Colonic mucosa (tissue), 4 donors: ENCODE data around the gene RBMS2. TPM values are rescaled to one million over a fixed set of nuclear protein-coding genes. Genes with fewer than 3 reads are reported as not detected.
A peak's percentile ranks its signal among the peaks of the same experiment; 100 is the strongest.

Experiments
- DNase-seq: peaks from one replicate; pipeline ENCODE4 v3.0.0-alpha.2; 2020
- H3K27ac ChIP-seq: fragments of 200-600 bp; one replicate; pipeline ENCODE4 v1.8.0; 2021
- H3K27me3 ChIP-seq: fragments of 200-600 bp; one replicate; pipeline ENCODE4 v1.8.0; 2021
- H3K36me3 ChIP-seq: fragments of 200-600 bp; one replicate; pipeline ENCODE4 v1.8.0; 2021
- H3K4me1 ChIP-seq: fragments of 200-600 bp; one replicate; pipeline ENCODE4 v1.8.0; 2021; ENCODE audit warnings: mild to moderate bottlenecking
- H3K4me3 ChIP-seq: fragments of 200-600 bp; one replicate; pipeline ENCODE4 v1.8.0; 2021
- H3K9ac ChIP-seq, 2 donors: one replicate each; pipeline ENCODE4 v1.7.0; 2013; ENCODE audit warnings: control low read depth in 2 of 2, low read depth in 2 of 2, low read length in 2 of 2
- H3K9me3 ChIP-seq: fragments of 200-600 bp; one replicate; pipeline ENCODE4 v1.8.0; 2021
- intact Hi-C: fragments of 100-400 bp; cut with DNase I; formaldehyde crosslinking; loops from one replicate; pipeline ENCODE4 v1.14.1; 2022
- total RNA-seq, 2 donors: library from RNA; stranded (reverse); fragmentation: NEBNext Ultra II Directional in 1 of 2; extraction: Animal tissue kit (Norgen Biotek cat#: 25700) in 1 of 2; gene quantifications; one replicate each; pipeline ENCODE4 v1.2.1, GENCODE V29; 2021
- TF ChIP-seq, protein P1 (sequence below): fragments of 200-600 bp; IDR thresholded peaks from one replicate; pipeline ENCODE4 v1.8.0; 2022; ENCODE audit warnings: antibody characterized with exemption, mild to moderate bottlenecking
- donor health status: healthy.
- donor health status: DM: no; HTN: no; CAD: no.
- donor health status: DM: no; HTN: no; CAD: no.

The RBMS2 gene, protein sequence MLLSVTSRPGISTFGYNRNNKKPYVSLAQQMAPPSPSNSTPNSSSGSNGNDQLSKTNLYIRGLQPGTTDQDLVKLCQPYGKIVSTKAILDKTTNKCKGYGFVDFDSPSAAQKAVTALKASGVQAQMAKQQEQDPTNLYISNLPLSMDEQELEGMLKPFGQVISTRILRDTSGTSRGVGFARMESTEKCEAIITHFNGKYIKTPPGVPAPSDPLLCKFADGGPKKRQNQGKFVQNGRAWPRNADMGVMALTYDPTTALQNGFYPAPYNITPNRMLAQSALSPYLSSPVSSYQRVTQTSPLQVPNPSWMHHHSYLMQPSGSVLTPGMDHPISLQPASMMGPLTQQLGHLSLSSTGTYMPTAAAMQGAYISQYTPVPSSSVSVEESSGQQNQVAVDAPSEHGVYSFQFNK
- 10 to 100 TPM; 16.8 to 42.7 TPM for total RNA-seq

DNA sequence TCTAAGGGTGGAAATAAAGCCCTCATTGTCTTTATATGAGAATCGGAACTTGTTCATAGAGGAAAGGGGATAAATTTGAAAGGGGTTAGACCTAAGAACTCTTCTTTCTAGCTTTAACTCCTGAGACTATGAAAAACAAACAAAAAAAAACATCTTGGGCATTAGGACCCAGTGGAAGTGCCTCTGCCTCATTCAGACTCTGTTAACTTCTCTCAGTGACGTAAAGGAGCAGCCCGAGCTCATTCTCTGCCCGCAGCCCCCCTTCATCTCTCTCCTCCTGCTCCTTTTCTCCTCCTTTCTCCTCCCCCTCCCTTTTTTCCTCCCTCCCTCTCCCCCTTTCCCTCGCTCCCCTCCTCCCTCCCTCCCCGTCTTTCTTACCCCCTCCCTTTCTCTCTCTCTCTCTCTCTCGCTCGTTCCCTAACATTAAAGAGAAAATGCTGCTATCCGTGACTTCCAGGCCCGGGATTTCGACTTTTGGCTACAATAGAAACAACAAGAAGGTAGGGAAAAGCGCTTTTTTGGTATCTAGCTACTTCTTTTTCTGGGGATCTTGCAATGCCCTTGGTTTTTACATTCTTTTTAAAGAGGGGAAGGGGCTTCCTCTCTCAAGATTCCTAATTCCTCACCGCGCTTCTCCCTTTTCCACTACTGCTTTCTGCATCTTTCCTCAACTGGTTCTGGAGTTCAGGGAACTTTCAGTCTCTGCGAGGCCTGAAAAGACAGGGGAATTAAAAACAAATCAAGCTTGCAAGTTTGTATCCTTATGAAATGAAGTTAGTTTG lies at the start of gene RBMS2:
TSS of gene RBMS2 (plus strand) at position 231 of the 782 bp plus-strand sequence. CDS start at position 435, 204 bp downstream.
- no peaks in the 10 kb centered on the region for H3K36me3 ChIP-seq
- intact Hi-C loops = no loop called here
- H3K4me3 ChIP-seq = peak within 1 kb of the TSS; percentile 43
- no peaks in the 10 kb centered on the region for H3K27me3 ChIP-seq
- H3K9ac ChIP-seq = peak within 1 kb of the TSS; percentile 44 to 76
- peak; percentile 77 for DNase-seq
- no peaks in the 10 kb centered on the region for H3K4me1 ChIP-seq
- H3K27ac ChIP-seq = peak within 1 kb of the TSS; percentile 77
- H3K9me3 ChIP-seq = no peaks in the 10 kb centered on the region
- TF ChIP-seq, protein P1, sequence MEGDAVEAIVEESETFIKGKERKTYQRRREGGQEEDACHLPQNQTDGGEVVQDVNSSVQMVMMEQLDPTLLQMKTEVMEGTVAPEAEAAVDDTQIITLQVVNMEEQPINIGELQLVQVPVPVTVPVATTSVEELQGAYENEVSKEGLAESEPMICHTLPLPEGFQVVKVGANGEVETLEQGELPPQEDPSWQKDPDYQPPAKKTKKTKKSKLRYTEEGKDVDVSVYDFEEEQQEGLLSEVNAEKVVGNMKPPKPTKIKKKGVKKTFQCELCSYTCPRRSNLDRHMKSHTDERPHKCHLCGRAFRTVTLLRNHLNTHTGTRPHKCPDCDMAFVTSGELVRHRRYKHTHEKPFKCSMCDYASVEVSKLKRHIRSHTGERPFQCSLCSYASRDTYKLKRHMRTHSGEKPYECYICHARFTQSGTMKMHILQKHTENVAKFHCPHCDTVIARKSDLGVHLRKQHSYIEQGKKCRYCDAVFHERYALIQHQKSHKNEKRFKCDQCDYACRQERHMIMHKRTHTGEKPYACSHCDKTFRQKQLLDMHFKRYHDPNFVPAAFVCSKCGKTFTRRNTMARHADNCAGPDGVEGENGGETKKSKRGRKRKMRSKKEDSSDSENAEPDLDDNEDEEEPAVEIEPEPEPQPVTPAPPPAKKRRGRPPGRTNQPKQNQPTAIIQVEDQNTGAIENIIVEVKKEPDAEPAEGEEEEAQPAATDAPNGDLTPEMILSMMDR = no peak

DNA sequence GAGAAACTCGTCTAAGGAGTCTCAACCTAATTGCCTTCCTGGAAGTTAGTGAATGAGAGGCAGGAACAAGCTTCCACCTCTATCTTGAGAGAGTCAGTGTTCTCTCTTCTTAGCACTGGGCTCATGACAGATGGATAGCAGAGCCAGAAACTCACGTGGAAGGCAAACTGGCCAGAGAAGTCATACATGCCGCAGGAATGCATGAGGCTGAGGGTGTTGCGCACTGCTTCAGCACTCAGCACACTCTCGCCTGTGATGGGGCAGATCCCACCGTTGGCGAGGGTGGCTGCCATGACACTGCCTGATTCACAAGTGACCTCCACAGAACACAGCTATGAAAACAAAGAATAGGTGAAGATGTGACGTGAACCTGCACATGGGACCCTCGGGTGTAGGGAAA lies 47.2 kb upstream of the RBMS2 start:
- no peaks in the 10 kb centered on the region for H3K27me3 ChIP-seq
- H3K4me1 ChIP-seq = peaks cover 2% of the 10 kb centered on the region
- no peak overlapping the region for H3K4me3 ChIP-seq
- intact Hi-C loops = no loop called here
- no peak overlapping the region for H3K9ac ChIP-seq
- H3K36me3 ChIP-seq = no peaks in the 10 kb centered on the region
- TF ChIP-seq, protein P1 = no peak
- no peak for DNase-seq
- H3K9me3 ChIP-seq = no peaks in the 10 kb centered on the region
- H3K27ac ChIP-seq = no peak overlapping the region

DNA sequence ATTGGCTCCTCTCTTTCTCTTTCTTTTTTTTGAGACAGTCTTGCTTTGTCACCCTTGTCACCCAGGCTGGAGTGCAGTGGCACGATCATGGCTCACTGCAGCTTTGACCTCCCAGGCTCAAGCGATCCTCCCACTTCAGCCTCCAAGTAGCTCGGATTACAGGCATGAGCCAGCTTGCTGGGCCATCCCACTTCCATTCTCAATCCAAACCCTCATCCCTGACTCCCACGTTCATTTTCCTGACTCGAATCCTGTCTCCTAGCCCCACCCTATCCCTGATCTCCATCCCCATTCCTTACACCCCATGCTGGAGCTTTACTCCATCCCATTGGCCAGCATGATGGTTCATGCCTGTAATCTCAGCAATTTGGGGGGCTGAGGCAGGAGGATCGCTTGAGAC lies 45.5 kb upstream of the RBMS2 start:
- no peaks in the 10 kb centered on the region for H3K9me3 ChIP-seq
- H3K27ac ChIP-seq = no peak overlapping the region
- TF ChIP-seq, protein P1 = no peak
- DNase-seq = no peak
- no peaks in the 10 kb centered on the region for H3K27me3 ChIP-seq
- H3K36me3 ChIP-seq = no peaks in the 10 kb centered on the region
- no peaks in the 10 kb centered on the region for H3K4me1 ChIP-seq
- no peak overlapping the region for H3K4me3 ChIP-seq
- H3K9ac ChIP-seq = no peak overlapping the region
- intact Hi-C loops = no loop called here

DNA sequence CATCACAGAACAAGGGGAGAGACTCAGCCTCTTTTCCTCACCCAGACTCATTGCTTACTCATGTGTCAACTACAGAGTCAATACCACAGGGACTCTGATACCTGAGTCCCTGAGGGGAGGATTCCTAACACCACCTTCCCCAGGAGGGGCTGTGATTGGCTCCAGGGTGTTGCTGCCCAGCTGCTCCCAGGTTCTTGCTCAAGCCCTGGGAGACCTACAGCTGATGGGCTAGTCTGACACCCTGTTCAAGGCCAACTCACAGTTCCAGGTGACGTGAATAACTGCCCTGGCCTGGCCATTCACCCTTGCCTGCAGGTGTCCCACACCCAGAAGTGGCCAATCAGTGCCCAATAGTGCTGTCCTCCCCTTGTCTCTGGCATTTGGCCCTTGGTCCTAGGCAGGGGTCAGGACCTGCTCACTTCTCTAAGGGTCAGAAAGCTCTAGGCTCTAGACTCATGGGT lies 44.6 kb upstream of the RBMS2 start:
- no peaks in the 10 kb centered on the region for H3K4me1 ChIP-seq
- intact Hi-C loops = no loop called here
- H3K36me3 ChIP-seq = no peaks in the 10 kb centered on the region
- no peaks in the 10 kb centered on the region for H3K9me3 ChIP-seq
- DNase-seq = no peak
- no peak overlapping the region for H3K27ac ChIP-seq
- TF ChIP-seq, protein P1 = no peak
- H3K4me3 ChIP-seq = no peak overlapping the region
- H3K9ac ChIP-seq = no peak overlapping the region
- H3K27me3 ChIP-seq = no peaks in the 10 kb centered on the region

DNA sequence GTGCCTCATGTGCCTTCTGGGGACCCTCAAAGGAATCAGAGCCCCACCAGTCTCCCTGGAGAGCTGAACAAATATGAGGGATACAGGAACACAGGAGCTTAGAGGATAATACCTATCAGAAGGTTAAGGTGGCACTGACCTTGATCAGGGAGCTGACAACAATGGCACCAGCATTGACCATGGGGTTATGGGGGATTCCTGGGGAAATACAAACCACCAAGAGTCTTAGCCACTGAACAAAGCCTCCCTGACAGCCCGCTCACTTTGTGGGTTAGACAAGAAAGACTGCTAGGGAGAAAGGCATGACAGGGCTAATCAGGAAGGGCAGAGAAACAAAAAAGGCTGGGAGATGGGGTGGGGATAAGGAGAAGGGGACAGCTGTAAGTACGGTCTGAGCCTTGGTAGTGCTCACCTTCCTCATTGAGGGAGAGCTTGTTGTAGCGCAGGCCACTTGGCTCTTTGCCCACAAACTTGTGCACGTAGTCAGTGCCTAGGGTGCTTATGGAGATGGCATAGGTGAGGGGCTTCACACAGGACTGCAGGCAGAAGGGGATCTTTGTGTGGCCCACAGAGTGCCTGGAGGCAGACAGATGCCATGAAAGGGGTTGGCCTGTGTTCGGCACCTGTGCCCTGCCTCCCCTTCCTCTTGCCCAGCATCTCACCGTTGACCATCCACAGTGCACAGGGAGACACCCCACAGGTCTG lies 43.9 kb upstream of the RBMS2 start:
- Histone ChIP-seq H3K27me3 (no peaks in the 10 kb centered on the region), H3K9me3 (no peaks in the 10 kb centered on the region), H3K9ac (no peak overlapping the region), H3K4me3 (no peak overlapping the region), H3K27ac (no peak overlapping the region), H3K36me3 (no peaks in the 10 kb centered on the region), H3K4me1 (no peaks in the 10 kb centered on the region)
- TF ChIP-seq, protein P1 = no peak
- no peak for DNase-seq
- intact Hi-C loops = no loop called here
